AG04450 (cell line): ENCODE measurements around the gene ANKRD6. TPM values are rescaled to one million over a fixed set of nuclear protein-coding genes. Genes with fewer than 3 reads are reported as not detected.

Source experiments
- CTCF ChIA-PET: fragments of 300-600, 350-600 bp; formaldehyde crosslinking; extraction: SDS; loops from one replicate; lab custom pipeline; 2022; ENCODE audit warnings: antibody characterized with exemption, inconsistent platforms; lab: Charles Lee
- POLR2A ChIA-PET: fragments of 350-600 bp; formaldehyde crosslinking; extraction: SDS; loops from one replicate; lab custom pipeline; 2021; ENCODE audit warnings: antibody characterized with exemption, inconsistent platforms; lab: Yijun Ruan, JAX
- DNase-seq: peaks from one replicate; pipeline ENCODE4 v3.0.0-alpha.2; 2011; ENCODE audit warnings: low read depth, low spot score
- H3K27ac ChIP-seq: one replicate; pipeline ENCODE4 v1.5.1; 2012; ENCODE audit warnings: low read depth, low read length, control low read depth
- H3K27me3 ChIP-seq: one replicate; pipeline ENCODE4 v1.6.0; 2012; ENCODE audit warnings: low read length; ENCODE audit not compliant: control insufficient read depth, insufficient read depth
- H3K4me3 ChIP-seq: 2 replicates; pipeline ENCODE4 v1.5.1; 2011; ENCODE audit warnings: mild to moderate bottlenecking, low read depth, low read length, control low read depth
- H3K9me3 ChIP-seq: 2 replicates; pipeline ENCODE4 v1.5.1; 2012; ENCODE audit warnings: low read length; ENCODE audit not compliant: control insufficient read depth, insufficient read depth
- polyA plus RNA-seq: library from polyadenylated mRNA; depleted of rRNA; stranded (reverse); fragments of >200 nt; gene quantifications from 2 replicates; pipeline ENCODE4 v1.2.3, GENCODE V29; 2011
- TF ChIP-seq, protein P1 (sequence below): IDR thresholded peaks from 2 replicates; pipeline ENCODE4 v1.5.1; 2011; ENCODE audit warnings: low read depth, low read length, control low read depth, inconsistent platforms

Gene ANKRD6
- polyA plus RNA-seq, 1 experiment = 0.10 TPM

DNA sequence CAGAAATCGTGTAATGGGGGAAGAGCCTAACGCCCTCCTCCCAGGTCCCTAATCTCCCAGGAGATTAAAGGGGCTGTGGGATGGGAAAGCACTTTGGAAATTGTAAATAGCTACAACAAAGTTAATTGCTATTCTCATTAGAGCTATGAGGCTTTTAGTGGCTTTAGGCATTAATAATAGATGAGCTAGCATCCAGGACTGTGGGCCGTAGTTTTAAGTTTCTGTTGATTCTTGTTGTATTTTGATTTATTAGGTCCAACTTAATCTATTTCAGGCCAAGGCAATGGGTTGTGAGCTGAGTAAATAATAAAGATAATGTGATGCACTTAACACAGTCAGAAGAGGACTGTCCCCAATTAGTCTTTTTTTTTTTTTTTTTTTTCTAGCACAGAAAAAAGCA, 67.7 kb downstream of the ANKRD6 start:
- TF ChIP-seq, protein P1, sequence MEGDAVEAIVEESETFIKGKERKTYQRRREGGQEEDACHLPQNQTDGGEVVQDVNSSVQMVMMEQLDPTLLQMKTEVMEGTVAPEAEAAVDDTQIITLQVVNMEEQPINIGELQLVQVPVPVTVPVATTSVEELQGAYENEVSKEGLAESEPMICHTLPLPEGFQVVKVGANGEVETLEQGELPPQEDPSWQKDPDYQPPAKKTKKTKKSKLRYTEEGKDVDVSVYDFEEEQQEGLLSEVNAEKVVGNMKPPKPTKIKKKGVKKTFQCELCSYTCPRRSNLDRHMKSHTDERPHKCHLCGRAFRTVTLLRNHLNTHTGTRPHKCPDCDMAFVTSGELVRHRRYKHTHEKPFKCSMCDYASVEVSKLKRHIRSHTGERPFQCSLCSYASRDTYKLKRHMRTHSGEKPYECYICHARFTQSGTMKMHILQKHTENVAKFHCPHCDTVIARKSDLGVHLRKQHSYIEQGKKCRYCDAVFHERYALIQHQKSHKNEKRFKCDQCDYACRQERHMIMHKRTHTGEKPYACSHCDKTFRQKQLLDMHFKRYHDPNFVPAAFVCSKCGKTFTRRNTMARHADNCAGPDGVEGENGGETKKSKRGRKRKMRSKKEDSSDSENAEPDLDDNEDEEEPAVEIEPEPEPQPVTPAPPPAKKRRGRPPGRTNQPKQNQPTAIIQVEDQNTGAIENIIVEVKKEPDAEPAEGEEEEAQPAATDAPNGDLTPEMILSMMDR = no peak
- no peak overlapping the region for H3K27ac ChIP-seq
- CTCF ChIA-PET = interaction anchor here (0.6 to 1.0 kb wide), 2 partner anchors 129 to 319 kb away, joined by 3 read pairs; no protein-coding TSS in a partner anchor

DNA sequence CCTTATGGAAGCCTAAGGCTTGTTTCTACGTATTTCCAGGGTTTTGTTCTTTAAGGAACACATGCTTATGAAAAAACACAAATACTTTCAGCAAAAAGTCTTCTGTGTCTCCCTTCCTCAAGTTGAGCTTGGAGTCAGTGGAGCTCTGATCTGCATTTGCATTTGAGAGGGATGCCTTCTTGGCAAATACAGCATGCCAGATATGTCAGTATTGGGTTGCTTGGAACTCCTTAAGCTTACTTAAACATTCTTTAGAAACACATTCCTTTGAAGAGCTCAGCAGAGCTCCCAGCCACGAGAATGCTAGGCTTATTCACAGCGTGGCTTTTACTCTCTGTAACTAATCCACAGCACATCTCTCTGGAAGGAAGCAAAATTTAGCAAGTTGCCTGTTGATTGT, 68.3 kb downstream of the ANKRD6 start:
- H3K27ac ChIP-seq = no peak overlapping the region
- DNase-seq = no peak
- TF ChIP-seq, protein P1 = no peak
- H3K27me3 ChIP-seq = no peaks in the 10 kb centered on the region
- ChIA-PET POLR2A (no interaction called here), CTCF (interaction anchor here (0.6 to 1.0 kb wide), 2 partner anchors 129 to 320 kb away, joined by 3 read pairs; no protein-coding TSS in a partner anchor)
- no peaks in the 10 kb centered on the region for H3K9me3 ChIP-seq
- H3K4me3 ChIP-seq = no peak overlapping the region

More for the DNA sequence above, 67.7 kb downstream of the ANKRD6 start:
- no peaks in the 10 kb centered on the region for H3K9me3 ChIP-seq
- H3K4me3 ChIP-seq = no peak overlapping the region
- DNase-seq = no peak
- H3K27me3 ChIP-seq = no peaks in the 10 kb centered on the region
- POLR2A ChIA-PET = no interaction called here

DNA sequence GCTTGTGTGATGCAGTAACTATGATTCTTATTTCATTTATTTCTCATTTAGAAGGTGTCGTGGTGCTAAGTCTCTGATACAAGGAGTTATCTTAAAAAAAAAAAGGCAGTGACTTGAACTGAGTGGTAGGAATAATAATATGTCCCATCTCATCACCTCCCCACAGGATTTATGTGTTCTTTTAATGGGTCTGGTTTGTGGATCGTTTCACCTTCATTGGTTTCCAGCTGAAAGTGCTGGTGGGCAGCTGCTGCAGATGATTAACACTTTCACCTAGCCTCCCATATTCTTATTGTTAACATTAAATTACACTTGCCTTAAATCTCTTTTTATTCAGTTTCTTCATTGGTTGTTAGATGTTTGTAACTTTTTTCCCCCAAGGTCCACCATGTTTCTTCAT, 68.8 kb downstream of the ANKRD6 start:
- ChIA-PET POLR2A (no interaction called here), CTCF (no interaction called here)
- TF ChIP-seq, protein P1 = no peak
- DNase-seq = no peak
- no peak overlapping the region for H3K27ac ChIP-seq
- H3K4me3 ChIP-seq = no peak overlapping the region
- no peaks in the 10 kb centered on the region for H3K27me3 ChIP-seq
- H3K9me3 ChIP-seq = no peaks in the 10 kb centered on the region

DNA sequence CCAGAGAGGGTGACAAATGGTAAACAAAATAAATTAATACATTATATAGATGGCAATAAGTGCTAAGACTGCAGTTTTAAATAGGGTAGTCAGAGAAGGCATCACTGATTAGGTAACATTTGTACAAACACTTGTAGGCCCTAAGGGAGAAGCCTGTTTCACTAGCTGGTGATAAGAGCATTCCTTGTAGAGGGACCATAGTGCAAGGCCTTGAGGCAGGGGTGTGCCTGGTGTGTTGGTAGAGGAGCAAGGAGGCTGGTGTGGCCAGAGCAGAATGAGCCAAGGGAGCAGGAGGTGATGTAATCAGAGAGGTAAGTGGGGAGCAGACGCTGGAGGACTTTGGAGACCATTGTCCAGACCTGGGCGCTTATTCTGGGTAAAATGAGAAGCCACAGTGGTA, 70.7 kb downstream of the ANKRD6 start:
- DNase-seq = no peak
- Histone ChIP-seq H3K27ac (no peak overlapping the region), H3K9me3 (no peaks in the 10 kb centered on the region), H3K27me3 (no peaks in the 10 kb centered on the region), H3K4me3 (no peak overlapping the region)
- TF ChIP-seq, protein P1 = no peak
- POLR2A ChIA-PET = no interaction called here
- CTCF ChIA-PET = no interaction called here

DNA sequence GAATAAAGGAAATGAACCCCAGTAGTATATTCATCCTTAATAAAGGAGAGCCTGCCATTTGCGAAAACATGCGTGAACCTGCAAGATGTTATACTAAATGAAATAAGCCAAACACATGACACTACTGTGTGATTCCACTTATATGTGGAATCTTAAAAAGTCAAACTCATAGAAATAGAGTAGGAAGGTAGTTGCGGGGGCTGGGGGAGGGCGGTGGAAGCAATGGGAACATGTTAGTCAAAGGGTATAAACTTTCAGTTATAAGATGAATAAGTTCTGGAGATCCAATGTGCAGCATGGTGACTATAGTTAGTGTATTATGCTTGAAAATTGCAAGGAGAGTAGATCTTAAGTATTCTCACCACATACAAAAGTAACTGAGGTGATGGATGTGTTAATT, 72.9 kb downstream of the ANKRD6 start:
- no peaks in the 10 kb centered on the region for H3K27me3 ChIP-seq
- TF ChIP-seq, protein P1 = no peak
- no peak for DNase-seq
- H3K4me3 ChIP-seq = no peak overlapping the region
- H3K9me3 ChIP-seq = no peaks in the 10 kb centered on the region
- ChIA-PET CTCF (no interaction called here), POLR2A (no interaction called here)
- no peak overlapping the region for H3K27ac ChIP-seq
